Activated CD4-positive, alpha-beta T cell treated with anti-CD3 and anti-CD28 coated beads, Interleukin-2, Interleukin-6, amounts not matched to agents 100 ng/mL and 50 ng/mL, durations not matched to agents 16 hours and 8 hours (primary cell): ENCODE measurements around the gene CTBP2.

Source experiments
- DNase-seq: peaks from one replicate; pipeline ENCODE4 v3.0.0-alpha.2; 2020

CTBP2 gene

GRCh38 chr10:125159932-125160855, at the start of gene CTBP2:
Gene CTBP2 (minus strand): TSS chr10:125160563.
- DNase-seq, result no peak

GRCh38 chr10:125209591-125210355, 49.4 kb upstream of the CTBP2 start:
- no peak for DNase-seq

GRCh38 chr10:125208854-125209565, 48.6 kb upstream of the CTBP2 start:
- DNase-seq, result no peak

- DNase-seq, result no peak
Measured at GRCh38 chr10:125206623-125207022, 46.3 kb upstream of the CTBP2 start.

GRCh38 chr10:125205431-125205830, 45.1 kb upstream of the CTBP2 start:
- DNase-seq, result no peak

GRCh38 chr10:125204400-125204799, 44.0 kb upstream of the CTBP2 start:
- no peak for DNase-seq

GRCh38 chr10:125203186-125203800, 42.9 kb upstream of the CTBP2 start:
- DNase-seq, result no peak

- DNase-seq, result no peak
Measured at GRCh38 chr10:125201791-125202622, 41.6 kb upstream of the CTBP2 start.

GRCh38 chr10:125201108-125201524, 40.8 kb upstream of the CTBP2 start:
- peak; percentile 33 for DNase-seq

- no peak for DNase-seq
Measured at GRCh38 chr10:125200396-125200795, 40.0 kb upstream of the CTBP2 start.

- no peak for DNase-seq
Measured at GRCh38 chr10:125199270-125199669, 38.9 kb upstream of the CTBP2 start.

GRCh38 chr10:125194814-125195213, 34.5 kb upstream of the CTBP2 start:
- no peak for DNase-seq

GRCh38 chr10:125193306-125193877, 33.0 kb upstream of the CTBP2 start:
- no peak for DNase-seq

GRCh38 chr10:125192620-125193019, 32.3 kb upstream of the CTBP2 start:
- no peak for DNase-seq

- DNase-seq, result no peak
Measured at GRCh38 chr10:125192005-125192404, 31.6 kb upstream of the CTBP2 start.

GRCh38 chr10:125190946-125191345, 30.6 kb upstream of the CTBP2 start:
- no peak for DNase-seq

GRCh38 chr10:125190414-125190813, 30.1 kb upstream of the CTBP2 start:
- no peak for DNase-seq

GRCh38 chr10:125189162-125189561, 28.8 kb upstream of the CTBP2 start:
- DNase-seq, result no peak

GRCh38 chr10:125187238-125188194, 27.2 kb upstream of the CTBP2 start:
- no peak for DNase-seq
